ENCODE data around the gene AGPAT4. TPM values are rescaled to one million over a fixed set of nuclear protein-coding genes. Genes with fewer than 3 reads are reported as not detected.

The AGPAT4 gene
- total and polyA plus RNA-seq, 3 donors from 2014 or later: 5.4 to 7.2 (median 6.4) TPM

- Histone ChIP-seq H3K4me1 (no peaks in the 10 kb centered on the region), H3K36me3 (ENCODE audit: low read depth, missing control alignments) (no peaks in the 10 kb centered on the region), H3K27me3 (no peaks in the 10 kb centered on the region), H3K27ac (no peak overlapping the region), H3K4me3 (no peak overlapping the region), H3K9me3 (no peaks in the 10 kb centered on the region)
- intact Hi-C loops (cut with DNase I; ENCODE audit: low total_unique reads): no loop called here
- TF ChIP-seq CTCF (IDR thresholded peaks at IDR 0.05) (no peak), POLR2A (IDR thresholded peaks at IDR 0.05) (no peak)
- no peak for DNase-seq
- WGBS, 2 donors: 83 to 89% methylated on average over 4 to 6 of the region's 6 CpGs
Observed at GRCh38 chr6:161265554-161265953, 8.3 kb downstream of the AGPAT4 start.

- 88 to 91% methylated on average over 8 of the region's 8 CpGs for WGBS, 2 donors
- no peak for TF ChIP-seq CTCF (IDR thresholded peaks at IDR 0.05)
- no peak for TF ChIP-seq POLR2A (IDR thresholded peaks at IDR 0.05)
- Histone ChIP-seq H3K9me3 (no peaks in the 10 kb centered on the region), H3K27ac (no peak overlapping the region), H3K4me3 (no peak overlapping the region), H3K27me3 (no peaks in the 10 kb centered on the region), H3K4me1 (no peaks in the 10 kb centered on the region), H3K36me3 (ENCODE audit: low read depth, missing control alignments) (no peaks in the 10 kb centered on the region)
- DNase-seq: no peak
- intact Hi-C loops (cut with DNase I; ENCODE audit: low total_unique reads): no loop called here
Observed at GRCh38 chr6:161264181-161264580, 9.7 kb downstream of the AGPAT4 start.

GRCh38 chr6:161261816-161262215, 12.0 kb downstream of the AGPAT4 start:
- H3K4me1 ChIP-seq: no peaks in the 10 kb centered on the region
- no peak for DNase-seq
- intact Hi-C loops (cut with DNase I; ENCODE audit: low total_unique reads): no loop called here
- TF ChIP-seq CTCF (IDR thresholded peaks at IDR 0.05) (no peak), POLR2A (IDR thresholded peaks at IDR 0.05) (no peak)
- H3K4me3 ChIP-seq: no peak overlapping the region
- no peak overlapping the region for H3K27ac ChIP-seq
- 94 to 100% methylated on average over 3 of the region's 3 CpGs for WGBS, 2 donors
- H3K36me3 ChIP-seq (ENCODE audit: low read depth, missing control alignments): no peaks in the 10 kb centered on the region
- H3K9me3 ChIP-seq: no peaks in the 10 kb centered on the region
- no peaks in the 10 kb centered on the region for H3K27me3 ChIP-seq

- no peak for TF ChIP-seq POLR2A (IDR thresholded peaks at IDR 0.05)
- TF ChIP-seq CTCF (IDR thresholded peaks at IDR 0.05): no peak
- H3K36me3 ChIP-seq (ENCODE audit: low read depth, missing control alignments): no peaks in the 10 kb centered on the region
- H3K4me3 ChIP-seq: no peak overlapping the region
- H3K9me3 ChIP-seq: no peaks in the 10 kb centered on the region
- 87 to 93% methylated on average over 8 of the region's 8 CpGs for WGBS, 2 donors
- H3K4me1 ChIP-seq: no peaks in the 10 kb centered on the region
- intact Hi-C loops (cut with DNase I; ENCODE audit: low total_unique reads): no loop called here
- no peak for DNase-seq
- no peaks in the 10 kb centered on the region for H3K27me3 ChIP-seq
- H3K27ac ChIP-seq: no peak overlapping the region
Observed at GRCh38 chr6:161261325-161261724, 12.5 kb downstream of the AGPAT4 start.

GRCh38 chr6:161259302-161259701, 14.6 kb downstream of the AGPAT4 start:
- TF ChIP-seq POLR2A (IDR thresholded peaks at IDR 0.05) (no peak), CTCF (IDR thresholded peaks at IDR 0.05) (no peak)
- Histone ChIP-seq H3K4me1 (no peaks in the 10 kb centered on the region), H3K27me3 (no peaks in the 10 kb centered on the region), H3K9me3 (no peaks in the 10 kb centered on the region), H3K27ac (no peak overlapping the region), H3K36me3 (ENCODE audit: low read depth, missing control alignments) (no peaks in the 10 kb centered on the region), H3K4me3 (no peak overlapping the region)
- intact Hi-C loops (cut with DNase I; ENCODE audit: low total_unique reads): no loop called here
- WGBS, 2 donors: 95 to 96% methylated on average over 7 to 8 of the region's 8 CpGs
- DNase-seq: no peak

Measured in testis (tissue), 3 donors.